ENCODE data around the gene SNTB2. TPM values are rescaled to one million over a fixed set of nuclear protein-coding genes. Genes with fewer than 3 reads are reported as not detected.
A peak's percentile ranks its signal among the peaks of the same experiment; 100 is the strongest.

SNTB2 gene
- total and polyA plus RNA-seq, 2 of the 13 experiments (the other 11 are each of a cell fraction or from before 2014, with no cell fraction given), result 11.5 to 19.2 TPM

DNA sequence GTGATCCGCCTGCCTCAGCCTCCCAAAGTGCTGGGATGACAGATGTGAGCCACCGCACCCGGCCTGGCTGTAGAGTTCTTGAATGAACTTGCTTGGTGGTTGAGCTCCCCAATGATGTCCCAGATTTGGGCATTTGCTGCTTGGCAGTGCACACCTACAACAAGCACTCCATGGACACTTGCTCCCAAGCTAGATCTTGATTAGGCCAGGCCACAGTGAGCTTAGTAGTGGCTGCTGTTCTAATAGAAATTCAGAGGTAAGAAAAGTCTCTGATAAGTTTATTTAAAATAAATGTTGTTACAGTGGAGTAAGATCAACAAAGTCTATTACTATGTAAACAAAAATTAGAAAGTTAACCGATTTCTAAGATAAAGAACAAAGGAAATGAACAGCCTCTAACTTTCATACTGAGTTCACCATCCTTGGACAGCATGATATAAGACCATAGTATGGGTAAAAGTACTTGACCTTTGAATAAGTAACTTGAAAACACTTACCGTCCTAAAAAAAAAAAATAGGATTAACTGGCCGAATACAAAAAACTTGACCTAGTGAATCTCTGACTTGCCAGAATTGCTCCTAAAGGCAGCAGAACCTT is 163.7 kb downstream of the SNTB2 start (continued):
- TF ChIP-seq KLF12 (CRISPR knock-in tag; IDR thresholded peaks at IDR 0.05; ENCODE audit: borderline replicate concordance) (no peak), CREM (IDR thresholded peaks at IDR 0.05) (peak; percentile 26; the same call in 1 of the 2 replicates), CREM (CRISPR knock-in tag; IDR thresholded peaks at IDR 0.05) (no peak), ZFP36L1 (CRISPR knock-in tag; IDR thresholded peaks at IDR 0.05) (no peak), U2AF2 (IDR thresholded peaks at IDR 0.05; ENCODE audit: low read depth, low read length) (no peak), RFX1 (IDR thresholded peaks at IDR 0.05) (no peak), BRD4 (CRISPR knock-in tag; IDR thresholded peaks at IDR 0.05) (no peak), SP1 (IDR thresholded peaks at IDR 0.05) (no peak), SP1 (CRISPR knock-in tag; IDR thresholded peaks at IDR 0.05) (no peak), RBM22 (optimal IDR thresholded peaks at IDR 0.05; ENCODE audit: low read length) (no peak), ZNF468 (CRISPR knock-in tag; IDR thresholded peaks at IDR 0.05) (no peak), SSRP1 (CRISPR knock-in tag; IDR thresholded peaks at IDR 0.05) (no peak), HOXA9 (CRISPR knock-in tag; IDR thresholded peaks at IDR 0.05; ENCODE audit: borderline replicate concordance) (no peak), FOXP1 (IDR thresholded peaks at IDR 0.05) (no peak), FOXP1 (CRISPR knock-in tag; IDR thresholded peaks at IDR 0.05) (peak; percentile 5; the same call in 1 of the 2 replicates), TBX3 (IDR thresholded peaks at IDR 0.05; ENCODE audit: borderline replicate concordance) (no peak), MED1 (CRISPR knock-in tag; IDR thresholded peaks at IDR 0.05) (0 out of 2 replicates have a peak, but pooled peaks have one; percentile 26), NR2F6 (IDR thresholded peaks at IDR 0.05) (peak; percentile 84), NR2F6 (CRISPR knock-in tag; IDR thresholded peaks at IDR 0.05) (0 out of 2 replicates have a peak, but pooled peaks have one; percentile 9), NFIC (IDR thresholded peaks at IDR 0.05; ENCODE audit: low read length) (peak; percentile 22; the same call in 1 of the 2 replicates), RARA (CRISPR knock-in tag; IDR thresholded peaks at IDR 0.05) (peak; percentile 67), RARG (CRISPR knock-in tag; IDR thresholded peaks at IDR 0.05; ENCODE audit: low read depth) (no peak), FOXK2 (IDR thresholded peaks at IDR 0.05) (no peak), NCOR1 (IDR thresholded peaks at IDR 0.05; ENCODE audit: borderline replicate concordance, low read length) (no peak; the same call in 1 of the 2 replicates), POLR2AphosphoS2 (IDR thresholded peaks at IDR 0.05; ENCODE audit: low read depth, low read length) (no peak), HNRNPH1 (optimal IDR thresholded peaks at IDR 0.05; ENCODE audit: low read depth, low read length) (no peak), POLR2AphosphoS5 (IDR thresholded peaks at IDR 0.05; ENCODE audit: low read depth, low read length) (no peak), ZNF431 (CRISPR knock-in tag; IDR thresholded peaks at IDR 0.05; ENCODE audit: borderline replicate concordance, low read depth) (no peak)
- TF ChIP-seq, protein P1, sequence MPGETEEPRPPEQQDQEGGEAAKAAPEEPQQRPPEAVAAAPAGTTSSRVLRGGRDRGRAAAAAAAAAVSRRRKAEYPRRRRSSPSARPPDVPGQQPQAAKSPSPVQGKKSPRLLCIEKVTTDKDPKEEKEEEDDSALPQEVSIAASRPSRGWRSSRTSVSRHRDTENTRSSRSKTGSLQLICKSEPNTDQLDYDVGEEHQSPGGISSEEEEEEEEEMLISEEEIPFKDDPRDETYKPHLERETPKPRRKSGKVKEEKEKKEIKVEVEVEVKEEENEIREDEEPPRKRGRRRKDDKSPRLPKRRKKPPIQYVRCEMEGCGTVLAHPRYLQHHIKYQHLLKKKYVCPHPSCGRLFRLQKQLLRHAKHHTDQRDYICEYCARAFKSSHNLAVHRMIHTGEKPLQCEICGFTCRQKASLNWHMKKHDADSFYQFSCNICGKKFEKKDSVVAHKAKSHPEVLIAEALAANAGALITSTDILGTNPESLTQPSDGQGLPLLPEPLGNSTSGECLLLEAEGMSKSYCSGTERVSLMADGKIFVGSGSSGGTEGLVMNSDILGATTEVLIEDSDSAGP (CRISPR knock-in tag; IDR thresholded peaks at IDR 0.05; ENCODE audit: borderline replicate concordance), result no peak
- TF ChIP-seq, protein P2, sequence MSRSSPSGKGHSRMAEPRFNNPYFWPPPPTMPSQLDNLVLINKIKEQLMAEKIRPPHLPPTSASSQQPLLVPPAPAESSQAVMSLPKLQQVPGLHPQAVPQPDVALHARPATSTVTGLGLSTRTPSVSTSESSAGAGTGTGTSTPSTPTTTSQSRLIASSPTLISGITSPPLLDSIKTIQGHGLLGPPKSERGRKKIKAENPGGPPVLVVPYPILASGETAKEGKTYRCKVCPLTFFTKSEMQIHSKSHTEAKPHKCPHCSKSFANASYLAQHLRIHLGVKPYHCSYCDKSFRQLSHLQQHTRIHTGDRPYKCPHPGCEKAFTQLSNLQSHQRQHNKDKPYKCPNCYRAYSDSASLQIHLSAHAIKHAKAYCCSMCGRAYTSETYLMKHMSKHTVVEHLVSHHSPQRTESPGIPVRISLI (CRISPR knock-in tag; IDR thresholded peaks at IDR 0.05; ENCODE audit: borderline replicate concordance), result peak; percentile 57; the same call in 1 of the 2 replicates
- TF ChIP-seq, protein P3, sequence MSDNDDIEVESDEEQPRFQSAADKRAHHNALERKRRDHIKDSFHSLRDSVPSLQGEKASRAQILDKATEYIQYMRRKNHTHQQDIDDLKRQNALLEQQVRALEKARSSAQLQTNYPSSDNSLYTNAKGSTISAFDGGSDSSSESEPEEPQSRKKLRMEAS (IDR thresholded peaks at IDR 0.05), result no peak
- TF ChIP-seq, protein P4, sequence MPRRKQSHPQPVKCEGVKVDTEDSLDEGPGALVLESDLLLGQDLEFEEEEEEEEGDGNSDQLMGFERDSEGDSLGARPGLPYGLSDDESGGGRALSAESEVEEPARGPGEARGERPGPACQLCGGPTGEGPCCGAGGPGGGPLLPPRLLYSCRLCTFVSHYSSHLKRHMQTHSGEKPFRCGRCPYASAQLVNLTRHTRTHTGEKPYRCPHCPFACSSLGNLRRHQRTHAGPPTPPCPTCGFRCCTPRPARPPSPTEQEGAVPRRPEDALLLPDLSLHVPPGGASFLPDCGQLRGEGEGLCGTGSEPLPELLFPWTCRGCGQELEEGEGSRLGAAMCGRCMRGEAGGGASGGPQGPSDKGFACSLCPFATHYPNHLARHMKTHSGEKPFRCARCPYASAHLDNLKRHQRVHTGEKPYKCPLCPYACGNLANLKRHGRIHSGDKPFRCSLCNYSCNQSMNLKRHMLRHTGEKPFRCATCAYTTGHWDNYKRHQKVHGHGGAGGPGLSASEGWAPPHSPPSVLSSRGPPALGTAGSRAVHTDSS (CRISPR knock-in tag; conservative IDR thresholded peaks at IDR 0.05), result no peak
